ENCODE results near the gene ZDHHC17.

The ZDHHC17 gene

DNA sequence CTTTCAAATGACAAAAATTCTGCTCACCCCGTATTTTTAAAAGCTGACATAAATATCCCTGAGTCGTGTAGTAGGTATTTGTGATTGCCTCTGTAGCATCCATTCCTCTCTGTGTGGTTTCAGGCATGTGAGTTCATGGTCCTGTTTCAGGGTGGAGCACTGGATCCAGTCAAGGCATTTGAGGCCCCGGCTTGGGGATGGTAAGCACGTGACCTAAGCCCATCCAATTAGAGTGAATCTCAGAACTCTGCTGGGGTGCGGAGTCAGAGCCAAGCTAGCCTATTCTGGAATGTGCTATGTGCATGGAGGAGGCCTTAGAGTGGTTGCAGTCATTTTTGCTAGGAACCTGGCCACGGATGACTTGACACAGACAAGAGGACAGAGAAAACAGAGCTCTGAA lies 119.2 kb downstream of the ZDHHC17 start:
- no peak for DNase-seq (ENCODE audit: low spot score)
- in situ Hi-C loops (cut with MboI; ENCODE audit: low pct_unique_long_range_greater_than_20kb, low sequenced_read_pairs, unreplicated experiment), result no loop called here

GRCh38 chr12:76883811-76884210 lies 119.9 kb downstream of the ZDHHC17 start:
- in situ Hi-C loops (cut with MboI; ENCODE audit: low pct_unique_long_range_greater_than_20kb, low sequenced_read_pairs, unreplicated experiment), result no loop called here
- DNase-seq (ENCODE audit: low spot score), result no peak
- no peak for TF ChIP-seq CTCF (IDR thresholded peaks at IDR 0.05; ENCODE audit: extremely low read depth, insufficient read depth, missing control alignments)

More for the DNA sequence above, 119.2 kb downstream of the ZDHHC17 start:
- TF ChIP-seq CTCF (IDR thresholded peaks at IDR 0.05; ENCODE audit: extremely low read depth, insufficient read depth, missing control alignments), result no peak

GRCh38 chr12:76888775-76889174 lies 124.9 kb downstream of the ZDHHC17 start:
- DNase-seq (ENCODE audit: low spot score), result no peak

GRCh38 chr12:76890151-76891143 lies 126.5 kb downstream of the ZDHHC17 start:
- in situ Hi-C loops (cut with MboI; ENCODE audit: low pct_unique_long_range_greater_than_20kb, low sequenced_read_pairs, unreplicated experiment), result no loop called here
- DNase-seq (ENCODE audit: low spot score), result no peak
- TF ChIP-seq CTCF (IDR thresholded peaks at IDR 0.05; ENCODE audit: extremely low read depth, insufficient read depth, missing control alignments), result no peak

More at GRCh38 chr12:76888775-76889174, 124.9 kb downstream of the ZDHHC17 start:
- no peak for TF ChIP-seq CTCF (IDR thresholded peaks at IDR 0.05; ENCODE audit: extremely low read depth, insufficient read depth, missing control alignments)
- in situ Hi-C loops (cut with MboI; ENCODE audit: low pct_unique_long_range_greater_than_20kb, low sequenced_read_pairs, unreplicated experiment), result no loop called here

GRCh38 chr12:76891609-76892008 lies 127.7 kb downstream of the ZDHHC17 start:
- no peak for TF ChIP-seq CTCF (IDR thresholded peaks at IDR 0.05; ENCODE audit: extremely low read depth, insufficient read depth, missing control alignments)
- no peak for DNase-seq (ENCODE audit: low spot score)
- in situ Hi-C loops (cut with MboI; ENCODE audit: low pct_unique_long_range_greater_than_20kb, low sequenced_read_pairs, unreplicated experiment), result no loop called here

GRCh38 chr12:76895796-76896195 lies 131.9 kb downstream of the ZDHHC17 start:
- no peak for DNase-seq (ENCODE audit: low spot score)
- in situ Hi-C loops (cut with MboI; ENCODE audit: low pct_unique_long_range_greater_than_20kb, low sequenced_read_pairs, unreplicated experiment), result no loop called here
- TF ChIP-seq CTCF (IDR thresholded peaks at IDR 0.05; ENCODE audit: extremely low read depth, insufficient read depth, missing control alignments), result no peak

All from GM13977 (cell line).